C4-2B (cell line): ENCODE data around the gene CDKAL1.
"Not testable (repeated sequence)": the region's sequence is repeated elsewhere in the genome, so short reads cannot be mapped to it uniquely, and the experiment has no call there.

ENCODE experiments used
- H3K27ac ChIP-seq: fragments of 450-650 bp; 2 replicates; pipeline ENCODE4 v1.5.1; 2017
- CTCF ChIP-seq: fragments of 450-650 bp; conservative IDR thresholded peaks from 2 replicates; pipeline ENCODE4 v1.5.1; 2017; ENCODE audit warnings: mild to moderate bottlenecking
- ZFX ChIP-seq: fragments of 450-650 bp; IDR thresholded peaks from 2 replicates; pipeline ENCODE4 v1.6.1; 2017

CDKAL1 gene

GRCh38 chr6:20539387-20539786 is 5.1 kb downstream of the CDKAL1 start:
- TF ChIP-seq CTCF (no peak), ZFX (no peak)
- H3K27ac ChIP-seq: no peak overlapping the region

DNA sequence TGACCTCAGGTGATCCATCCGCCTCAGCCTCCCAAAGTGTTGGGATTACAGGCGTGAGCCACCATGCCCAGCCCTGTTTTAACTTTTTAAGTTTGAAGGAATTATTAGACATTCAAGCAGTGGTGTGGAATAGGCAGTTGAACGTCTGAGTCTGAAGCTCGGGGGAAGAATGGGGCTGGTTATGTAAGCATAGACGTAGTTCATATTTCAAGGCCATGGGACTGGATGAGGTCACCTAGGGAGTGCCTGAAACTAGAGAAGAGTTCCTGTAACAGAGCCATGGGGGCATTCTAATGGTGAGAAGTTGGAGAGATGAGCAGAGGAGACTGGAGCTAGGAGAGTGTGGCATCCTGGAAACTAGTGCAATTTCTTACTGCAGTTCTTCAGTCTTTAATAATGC is 6.4 kb downstream of the CDKAL1 start:
- TF ChIP-seq ZFX (no peak), CTCF (no peak)
- H3K27ac ChIP-seq: no peak overlapping the region

- TF ChIP-seq ZFX (no peak), CTCF (no peak)
These were observed 7.1 kb downstream of the CDKAL1 start for GRCh38 chr6:20541382-20541781.

DNA sequence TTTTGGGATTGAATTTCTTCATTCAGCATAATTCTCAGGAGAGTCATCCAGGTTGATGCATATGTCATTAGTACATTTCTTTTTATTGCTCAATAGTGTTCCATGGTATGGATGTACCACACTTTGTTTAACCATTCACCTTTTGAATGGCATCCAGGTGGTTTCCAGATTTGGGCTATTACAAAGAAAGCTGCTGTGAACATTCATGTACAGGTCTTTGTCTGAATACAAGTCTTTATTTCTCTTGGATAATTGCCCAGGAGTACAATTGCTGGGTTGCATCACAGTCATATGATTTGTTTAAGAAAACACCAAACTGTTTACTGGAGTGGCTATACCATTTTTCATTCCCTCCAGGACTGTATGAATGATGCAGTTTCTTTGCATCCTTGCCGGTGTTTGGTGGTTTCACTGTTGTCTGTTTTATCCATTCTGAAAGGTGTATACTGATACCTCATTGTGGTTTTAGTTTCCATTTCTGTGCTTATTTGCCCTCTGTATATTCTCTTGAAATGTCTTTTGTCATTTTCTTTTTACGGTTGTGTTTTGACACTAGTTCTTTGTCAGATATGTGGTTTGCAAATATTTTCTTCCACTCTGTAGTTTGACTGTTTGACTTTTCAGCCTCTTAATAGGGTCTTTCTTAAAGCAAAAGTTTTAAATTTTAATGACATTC is 8.8 kb downstream of the CDKAL1 start:
- no peak overlapping the region for H3K27ac ChIP-seq
- no peak for TF ChIP-seq ZFX
- no peak for TF ChIP-seq CTCF

More at GRCh38 chr6:20541382-20541781, 7.1 kb downstream of the CDKAL1 start:
- no peak overlapping the region for H3K27ac ChIP-seq

DNA sequence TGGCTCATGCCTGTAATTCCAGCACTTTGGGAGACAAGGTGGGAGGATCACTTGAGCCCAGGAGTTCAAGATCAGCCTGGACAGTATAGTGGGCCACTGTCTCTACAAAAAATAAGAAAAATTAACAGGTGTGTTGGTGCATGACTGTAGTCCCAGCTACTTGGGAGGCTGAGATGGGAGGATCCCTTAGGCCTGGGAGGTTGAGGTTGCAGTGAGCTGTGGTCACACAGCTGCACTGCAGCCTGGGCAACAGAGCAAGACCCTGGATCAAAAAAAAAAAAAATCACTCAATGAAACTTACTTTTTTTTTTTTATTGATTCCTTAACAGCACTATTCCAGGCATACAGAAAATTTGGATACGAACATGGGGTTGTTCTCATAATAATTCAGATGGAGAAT is 14.0 kb downstream of the CDKAL1 start:
- TF ChIP-seq CTCF: no peak
- TF ChIP-seq ZFX: no peak
- no peak overlapping the region for H3K27ac ChIP-seq

- H3K27ac ChIP-seq: not testable (repeated sequence)
These were observed 15.1 kb downstream of the CDKAL1 start for GRCh38 chr6:20549398-20549797.

GRCh38 chr6:20554326-20554725 is 20.1 kb downstream of the CDKAL1 start:
- H3K27ac ChIP-seq: no peak overlapping the region
- TF ChIP-seq CTCF (no peak), ZFX (no peak)

DNA sequence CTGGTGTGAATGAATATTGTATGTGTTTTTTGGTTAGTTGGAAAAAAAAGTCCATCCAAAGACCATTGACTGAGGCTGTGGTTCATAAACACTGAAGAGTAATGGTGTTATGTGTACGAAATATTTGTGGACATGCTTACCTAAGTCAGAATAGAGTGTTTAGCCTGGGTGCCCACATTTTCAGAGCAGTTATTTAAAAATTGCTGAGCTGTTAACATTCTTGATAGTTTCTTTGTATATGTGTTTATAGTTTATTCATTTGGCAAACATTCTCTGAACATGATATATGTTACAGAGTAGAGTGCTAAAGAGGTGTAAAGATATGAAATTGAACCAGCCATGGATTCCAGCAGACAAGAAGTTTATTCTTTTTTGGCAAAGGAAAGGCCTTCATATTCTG is 20.6 kb downstream of the CDKAL1 start:
- H3K27ac ChIP-seq: no peak overlapping the region
- no peak for TF ChIP-seq CTCF
- no peak for TF ChIP-seq ZFX
